GM10266 (cell line): ENCODE data around the gene RCN2.

Source experiments
- DNase-seq: peaks from one replicate; pipeline ENCODE4 v3.0.0; 2012; ENCODE audit errors: extremely low spot score
- TF ChIP-seq, protein P1 (sequence below): IDR thresholded peaks from 2 replicates; pipeline ENCODE4 v1.5.1; 2012; ENCODE audit warnings: mild to moderate bottlenecking, low read depth; ENCODE audit not compliant: control insufficient read depth, insufficient read depth; ENCODE audit errors: missing control alignments

The RCN2 gene

DNA sequence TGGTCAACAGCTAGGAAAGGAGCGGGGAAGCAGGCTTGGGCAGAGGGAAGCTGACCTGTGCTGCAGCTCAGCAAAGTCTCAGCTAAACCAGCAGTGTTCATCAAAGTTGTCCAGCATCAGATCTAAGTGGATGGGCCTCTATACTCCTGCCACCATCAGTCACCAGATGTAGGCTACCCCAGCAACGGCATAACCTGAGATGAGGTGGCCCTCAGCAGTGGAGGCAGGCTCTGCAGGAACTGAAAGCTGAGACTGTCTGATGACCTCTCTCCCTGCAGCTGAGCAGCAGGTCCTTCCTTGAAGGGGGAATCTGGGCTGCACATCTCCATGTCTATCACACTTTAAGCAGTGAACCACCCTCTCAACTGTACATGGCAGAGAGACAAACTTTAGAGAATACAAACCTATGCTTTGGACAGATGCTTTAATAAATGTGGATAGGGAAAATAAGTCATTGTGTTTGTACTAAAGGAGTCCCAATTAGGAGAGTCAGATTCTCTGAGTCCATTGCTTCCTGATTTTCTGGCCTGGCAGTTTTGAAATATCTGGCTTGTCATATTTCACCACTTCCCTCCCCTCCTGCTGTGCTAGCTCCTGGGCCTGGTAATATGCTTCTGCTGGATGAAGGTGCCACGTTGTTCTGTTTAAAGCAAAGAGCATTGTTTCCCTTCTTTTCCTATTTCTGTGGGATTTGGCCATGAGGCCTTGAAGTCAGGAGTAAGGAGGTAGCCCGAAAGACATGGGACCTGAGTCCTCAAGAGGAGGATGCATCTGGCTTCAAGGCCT is 52.2 kb downstream of the RCN2 start:
- TF ChIP-seq, protein P1, sequence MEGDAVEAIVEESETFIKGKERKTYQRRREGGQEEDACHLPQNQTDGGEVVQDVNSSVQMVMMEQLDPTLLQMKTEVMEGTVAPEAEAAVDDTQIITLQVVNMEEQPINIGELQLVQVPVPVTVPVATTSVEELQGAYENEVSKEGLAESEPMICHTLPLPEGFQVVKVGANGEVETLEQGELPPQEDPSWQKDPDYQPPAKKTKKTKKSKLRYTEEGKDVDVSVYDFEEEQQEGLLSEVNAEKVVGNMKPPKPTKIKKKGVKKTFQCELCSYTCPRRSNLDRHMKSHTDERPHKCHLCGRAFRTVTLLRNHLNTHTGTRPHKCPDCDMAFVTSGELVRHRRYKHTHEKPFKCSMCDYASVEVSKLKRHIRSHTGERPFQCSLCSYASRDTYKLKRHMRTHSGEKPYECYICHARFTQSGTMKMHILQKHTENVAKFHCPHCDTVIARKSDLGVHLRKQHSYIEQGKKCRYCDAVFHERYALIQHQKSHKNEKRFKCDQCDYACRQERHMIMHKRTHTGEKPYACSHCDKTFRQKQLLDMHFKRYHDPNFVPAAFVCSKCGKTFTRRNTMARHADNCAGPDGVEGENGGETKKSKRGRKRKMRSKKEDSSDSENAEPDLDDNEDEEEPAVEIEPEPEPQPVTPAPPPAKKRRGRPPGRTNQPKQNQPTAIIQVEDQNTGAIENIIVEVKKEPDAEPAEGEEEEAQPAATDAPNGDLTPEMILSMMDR, result peak; percentile 6
- DNase-seq, result no peak

DNA sequence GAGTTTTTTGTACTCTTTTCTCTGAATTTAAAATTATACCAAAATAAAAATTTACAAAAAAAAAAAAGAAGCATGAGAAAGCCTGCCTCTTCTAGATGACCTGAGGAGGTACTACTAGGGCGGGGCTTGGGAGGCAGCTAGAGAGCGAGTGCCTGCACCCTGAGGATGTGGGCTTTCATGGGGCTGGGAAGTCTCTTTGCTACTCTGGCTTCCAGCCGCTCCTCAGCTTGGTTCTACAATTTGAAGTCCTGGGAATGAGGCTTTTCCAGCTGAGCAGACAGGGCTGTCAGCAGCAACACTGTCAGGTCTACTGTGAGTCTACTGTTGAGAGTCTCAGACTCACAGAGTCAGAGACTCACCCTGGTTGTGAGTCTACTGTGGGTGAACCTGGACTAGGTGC is 55.2 kb downstream of the RCN2 start:
- TF ChIP-seq, protein P1, result no peak

DNA sequence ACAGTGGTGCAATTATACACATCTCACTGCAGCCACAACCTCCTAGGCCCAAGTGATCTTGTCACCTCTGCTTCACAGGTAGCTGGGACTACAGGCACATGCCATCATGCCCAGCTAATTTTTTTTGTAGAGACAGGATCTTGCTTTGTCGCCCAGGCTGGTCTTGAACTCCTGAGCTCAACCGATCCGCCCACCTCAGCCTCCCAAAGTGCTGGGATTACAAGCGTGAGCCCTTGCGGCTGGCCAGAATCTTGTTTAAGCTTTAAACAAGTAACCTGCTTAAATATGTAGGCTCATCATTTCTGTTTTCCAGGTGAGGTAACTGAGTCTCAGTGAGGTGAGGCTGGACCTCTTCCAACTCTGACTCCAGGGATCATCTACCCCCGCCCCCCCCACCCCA is 55.7 kb downstream of the RCN2 start:
- TF ChIP-seq, protein P1, result no peak
- DNase-seq, result no peak

More for the DNA sequence above, 55.2 kb downstream of the RCN2 start:
- DNase-seq, result no peak

DNA sequence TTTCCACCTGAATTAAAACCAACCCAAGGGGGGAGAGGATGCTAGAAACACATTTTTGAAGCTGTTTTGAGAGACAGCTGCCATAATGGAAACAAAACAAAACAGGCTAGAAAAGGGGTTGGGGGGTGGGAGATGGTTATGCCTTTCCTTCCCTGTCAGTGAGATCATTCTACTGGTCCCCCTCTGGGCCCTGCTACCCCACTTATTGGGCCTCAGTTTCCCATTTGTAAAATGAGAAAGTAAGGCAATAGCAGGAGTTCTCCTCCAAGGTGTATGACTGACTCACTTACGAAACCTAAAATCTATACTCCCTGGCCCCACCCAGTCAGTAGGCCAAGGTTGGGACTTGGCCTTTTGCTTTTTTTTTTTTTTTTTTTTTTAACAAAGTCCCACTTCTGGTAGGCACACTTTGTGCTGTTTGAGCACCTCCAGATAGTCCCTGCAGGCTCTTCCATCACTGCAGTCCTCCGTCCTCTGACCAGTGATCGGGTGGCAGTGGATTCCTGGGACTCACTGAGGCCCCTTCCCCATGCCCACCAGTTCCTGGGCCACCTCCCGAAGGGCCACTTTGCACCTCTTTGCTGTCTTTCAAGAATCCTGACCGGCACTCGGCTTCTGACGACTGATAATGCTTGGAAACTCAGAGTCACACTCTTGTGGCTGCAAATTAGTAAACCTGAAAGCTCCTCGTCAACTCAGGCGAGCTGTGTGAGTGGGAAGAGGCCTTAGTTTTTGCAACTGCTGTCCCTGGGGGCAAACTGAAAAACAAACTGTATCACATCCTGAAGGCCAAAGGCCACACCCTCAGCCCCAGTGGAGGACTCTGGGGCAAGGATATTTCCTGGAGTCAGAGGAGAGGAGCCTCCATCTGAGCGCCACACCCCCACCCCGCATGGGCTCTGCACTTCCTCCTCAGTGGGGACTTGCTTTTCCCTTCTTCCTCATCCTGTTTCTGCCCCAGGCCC is 56.6 kb downstream of the RCN2 start:
- TF ChIP-seq, protein P1, result no peak
- DNase-seq, result peak; percentile 87

DNA sequence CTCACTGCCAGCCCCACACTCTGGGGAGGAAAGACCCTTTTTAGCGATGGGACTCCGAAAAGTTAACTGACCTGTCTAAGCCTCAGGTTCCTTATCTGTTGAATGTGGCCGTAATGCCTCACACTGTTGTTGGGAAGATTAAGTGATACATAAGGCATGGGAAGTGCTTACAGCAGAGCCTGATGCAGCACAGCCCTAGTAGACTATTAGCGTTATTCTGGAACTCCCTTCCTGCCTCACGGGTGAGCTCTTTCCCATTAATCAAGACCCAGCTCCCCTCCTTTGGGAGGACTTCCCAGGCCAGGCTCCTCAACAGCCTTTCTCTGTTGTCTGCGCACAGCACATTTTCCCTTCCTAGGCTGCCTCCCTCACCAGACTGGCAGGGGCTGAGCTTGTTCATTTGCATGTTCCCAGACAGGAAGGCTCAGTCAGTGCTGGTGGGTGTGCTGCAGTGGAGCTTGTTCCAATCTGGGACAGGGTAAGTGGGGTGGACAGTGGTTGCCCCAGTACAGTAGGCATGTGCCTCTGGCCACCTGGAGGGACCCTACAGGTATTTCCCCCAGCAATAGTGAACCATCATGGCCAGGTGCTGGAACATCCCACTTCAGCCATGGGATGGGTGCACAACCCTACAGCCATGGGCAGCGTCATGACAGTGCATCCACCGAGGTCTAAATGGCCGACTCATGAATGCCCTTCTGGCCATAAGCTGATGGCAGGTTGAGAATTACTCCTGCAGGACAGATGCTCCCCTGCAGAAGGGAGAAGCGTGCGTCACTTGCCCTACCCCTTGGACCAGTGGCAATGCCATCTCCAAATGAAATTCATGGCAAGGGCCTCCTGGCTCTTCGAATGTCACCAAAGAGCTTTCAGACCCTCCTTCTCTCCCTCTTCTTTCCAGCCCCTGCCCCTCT is 57.6 kb downstream of the RCN2 start:
- DNase-seq, result no peak
- TF ChIP-seq, protein P1, result no peak

DNA sequence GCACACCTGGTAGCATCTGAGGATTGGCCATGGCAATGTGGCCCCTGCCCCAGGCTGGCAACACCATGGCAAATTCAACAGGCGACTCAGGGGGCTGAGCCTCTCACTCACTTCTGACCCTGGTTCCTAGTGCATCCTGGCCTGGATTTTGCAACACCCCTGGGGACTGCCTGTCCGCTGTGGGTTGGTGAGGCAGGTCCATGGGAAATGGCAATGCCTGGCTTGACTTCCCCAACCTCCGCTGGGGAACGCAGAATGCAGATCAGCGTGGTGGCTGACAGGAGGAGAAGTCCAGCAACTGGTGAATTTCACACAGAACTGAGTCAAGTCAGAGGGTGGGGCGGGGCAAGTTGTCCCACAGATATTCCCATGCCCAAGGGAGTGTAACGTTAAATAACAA is 59.5 kb downstream of the RCN2 start:
- DNase-seq, result no peak
- TF ChIP-seq, protein P1, result no peak
